Right ventricle myocardium inferior (tissue), 1 donor: ENCODE data around the gene TSHZ2. TPM values are rescaled to one million over a fixed set of nuclear protein-coding genes. Genes with fewer than 3 reads are reported as not detected.
"Not testable (repeated sequence)": the region's sequence is repeated elsewhere in the genome, so short reads cannot be mapped to it uniquely, and the experiment has no call there.

Source experiments
- ATAC-seq: fragments of 200-7000 bp; cut with Tn5 transposase; one replicate; pipeline ENCODE4 v1.9.1; 2020; ENCODE audit warnings: mild to moderate bottlenecking, moderate library complexity
- DNase-seq: peaks from one replicate; pipeline ENCODE4 v3.0.0; 2021; ENCODE audit errors: missing footprints
- intact Hi-C: fragments of 100-400 bp; cut with DNase I; formaldehyde crosslinking; loops from one replicate; pipeline ENCODE4 v1.11.0; 2022
- total RNA-seq: library from RNA; stranded (reverse); fragmentation: NEBNext Ultra II Directional; extraction: Animal tissue kit (Norgen Biotek cat#: 25700); gene quantifications from one replicate; pipeline ENCODE4 v1.2.1, GENCODE V29; 2021
- donor health status: DM: no; HTN: yes; CAD: no; lungs with severe emphysema.

TSHZ2 gene
- total RNA-seq, 1 donor from 2014 or later, result 4.2 TPM

GRCh38 chr20:53323460-53323859 is 351.3 kb downstream of the TSHZ2 start:
- ATAC-seq, intact Hi-C loops, DNase-seq: not testable (repeated sequence)

DNA sequence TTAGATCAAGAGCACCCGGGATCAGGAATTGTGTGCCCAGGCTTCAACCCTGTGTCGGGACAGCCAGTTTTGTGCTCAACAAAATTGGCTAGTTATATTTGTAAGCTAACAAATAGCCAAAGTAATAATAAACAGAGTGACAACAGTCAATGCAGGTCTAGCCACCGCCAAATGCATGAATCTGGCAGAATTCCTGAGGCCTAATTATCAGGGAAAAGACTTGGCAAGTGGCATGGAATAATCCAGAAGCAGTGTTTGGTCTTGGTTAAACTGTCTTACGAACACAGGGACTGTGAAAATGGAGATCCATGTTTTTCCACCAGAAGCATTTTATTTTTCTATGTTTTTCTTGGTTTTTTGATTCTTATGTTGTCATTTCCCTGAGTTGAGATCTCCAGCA is 352.7 kb downstream of the TSHZ2 start:
- ATAC-seq (no peak), DNase-seq (no peak)
- intact Hi-C loops, result no loop called here

GRCh38 chr20:53328961-53329360 is 356.8 kb downstream of the TSHZ2 start:
- DNase-seq, result no peak
- intact Hi-C loops, result no loop called here
- ATAC-seq, result no peak

DNA sequence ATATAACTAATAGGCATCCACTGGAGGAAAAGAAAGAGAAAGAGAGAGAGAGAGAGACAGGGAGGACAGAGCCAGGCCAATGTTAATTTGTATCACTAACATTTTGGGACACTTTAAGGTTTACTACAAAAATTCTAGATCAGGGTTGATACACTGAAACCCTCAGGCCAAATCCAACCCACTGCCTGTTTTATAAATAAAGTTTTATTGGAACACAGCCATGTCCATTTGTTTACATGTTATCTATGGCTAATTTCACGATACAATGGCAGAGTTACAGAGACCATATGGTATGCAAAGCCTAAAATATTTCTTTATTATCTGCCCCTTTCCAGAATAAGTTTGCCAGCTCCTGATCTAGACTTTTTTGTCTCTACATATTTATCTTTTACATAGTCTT is 357.6 kb downstream of the TSHZ2 start:
- no peak for DNase-seq
- ATAC-seq, result no peak
- intact Hi-C loops, result no loop called here

DNA sequence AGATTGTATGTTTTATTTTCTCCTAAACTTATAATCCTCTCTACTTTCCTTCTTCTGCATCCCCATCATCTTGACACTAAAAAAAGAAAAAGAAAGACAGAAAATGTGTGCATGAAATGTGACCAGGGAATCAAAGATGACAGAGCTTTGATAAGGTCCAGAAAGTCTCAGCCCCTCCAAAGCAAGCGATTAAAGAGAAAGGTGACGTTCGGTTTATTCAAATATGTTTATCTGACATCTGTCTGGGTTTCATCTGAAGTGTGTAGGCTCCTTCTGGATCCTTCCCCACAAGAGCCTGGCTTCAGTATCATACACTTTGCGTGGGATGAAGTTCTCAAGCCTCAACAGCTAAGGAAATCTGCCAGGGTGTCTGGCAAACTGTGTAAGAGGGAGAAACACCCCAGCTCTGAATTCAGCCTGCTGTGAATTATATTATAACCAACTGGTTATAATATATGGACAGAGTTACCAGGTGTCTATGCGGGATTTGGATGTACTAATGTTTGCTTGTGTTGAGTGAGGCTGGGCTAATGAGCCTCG is 358.5 kb downstream of the TSHZ2 start:
- DNase-seq (no peak), ATAC-seq (no peak)
- intact Hi-C loops, result no loop called here

- ATAC-seq (no peak), DNase-seq (no peak)
- intact Hi-C loops, result no loop called here
Measured at GRCh38 chr20:53331151-53331973, 359.2 kb downstream of the TSHZ2 start.

DNA sequence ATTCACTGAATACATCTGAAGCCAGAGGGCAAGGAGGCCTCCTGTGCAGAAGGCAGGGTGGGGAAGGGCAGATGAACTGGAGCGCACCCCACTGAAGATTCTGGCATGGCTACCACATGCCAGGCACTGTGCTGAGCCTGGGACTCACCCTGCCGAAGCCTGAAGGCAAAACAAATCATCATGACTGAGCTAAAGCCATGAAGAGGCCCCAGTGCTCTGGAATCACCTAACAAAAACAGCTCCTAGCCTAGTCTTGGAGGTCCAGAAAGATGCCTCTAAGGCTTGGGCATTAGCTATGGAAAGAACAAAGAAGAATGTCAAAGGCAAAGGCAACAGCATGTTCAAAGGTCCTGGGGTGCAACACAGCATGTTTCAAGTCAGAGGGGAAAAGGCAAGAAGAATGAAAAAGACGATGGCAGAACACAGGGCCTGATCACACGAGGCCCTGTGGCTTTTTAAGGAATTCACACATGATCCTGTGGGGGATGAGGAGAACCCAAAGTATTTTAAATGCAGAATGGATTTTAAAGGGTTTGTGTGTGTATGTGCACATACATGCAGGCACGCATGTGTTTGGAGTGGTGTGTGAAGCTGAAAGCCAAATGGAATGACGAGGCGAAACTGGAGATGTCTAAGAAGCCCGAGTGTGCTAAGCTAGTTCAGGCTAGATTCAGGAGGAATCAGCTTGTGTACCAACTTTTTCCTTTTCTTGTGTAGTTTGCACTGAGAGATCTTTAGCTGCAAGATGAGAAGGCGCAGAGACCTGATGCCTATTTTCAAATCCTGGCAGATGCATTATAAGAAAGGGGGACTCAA is 360.1 kb downstream of the TSHZ2 start:
- ATAC-seq, result no peak
- no peak for DNase-seq
- intact Hi-C loops, result no loop called here

DNA sequence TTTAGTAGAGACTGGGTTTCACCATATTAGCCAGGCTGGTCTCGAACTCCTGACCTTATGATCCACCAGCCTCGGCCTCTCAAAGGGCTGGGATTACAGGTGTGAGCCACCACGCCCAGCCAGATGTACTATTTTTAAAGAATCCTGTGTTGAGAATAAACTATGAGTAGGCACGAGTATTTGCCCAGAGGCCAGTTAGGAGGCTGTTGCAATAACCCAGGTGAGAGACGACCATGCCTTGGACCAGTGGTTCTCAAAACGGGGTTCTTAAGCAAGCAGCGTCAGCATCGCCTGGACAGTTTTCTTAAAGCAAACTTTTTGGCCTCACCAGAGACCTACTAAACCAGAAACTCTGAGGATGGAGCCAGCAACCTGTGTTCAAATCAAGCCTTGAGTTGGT is 362.7 kb downstream of the TSHZ2 start:
- no peak for ATAC-seq
- no peak for DNase-seq
- intact Hi-C loops, result no loop called here

DNA sequence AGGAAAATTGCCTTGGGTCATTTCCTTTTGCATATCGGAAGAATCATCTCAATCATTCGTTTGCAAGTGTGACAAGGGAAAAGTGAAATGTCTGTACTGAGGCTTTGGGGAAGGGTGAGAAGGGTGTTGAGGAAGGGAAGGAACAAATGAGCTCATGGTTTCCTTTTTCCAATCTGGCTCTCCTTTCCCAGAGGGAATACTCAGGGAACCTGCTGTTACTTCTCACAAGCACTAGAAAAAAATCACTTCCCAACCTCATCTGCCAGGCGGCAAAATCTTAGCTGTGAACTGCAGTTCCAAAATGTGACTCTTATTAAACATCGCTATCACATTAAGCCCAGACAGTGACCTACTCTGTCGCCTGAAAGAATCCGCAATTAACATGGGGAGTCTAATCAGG is 363.4 kb downstream of the TSHZ2 start:
- peak; percentile 75 for ATAC-seq
- intact Hi-C loops, result no loop called here
- DNase-seq, result no peak

DNA sequence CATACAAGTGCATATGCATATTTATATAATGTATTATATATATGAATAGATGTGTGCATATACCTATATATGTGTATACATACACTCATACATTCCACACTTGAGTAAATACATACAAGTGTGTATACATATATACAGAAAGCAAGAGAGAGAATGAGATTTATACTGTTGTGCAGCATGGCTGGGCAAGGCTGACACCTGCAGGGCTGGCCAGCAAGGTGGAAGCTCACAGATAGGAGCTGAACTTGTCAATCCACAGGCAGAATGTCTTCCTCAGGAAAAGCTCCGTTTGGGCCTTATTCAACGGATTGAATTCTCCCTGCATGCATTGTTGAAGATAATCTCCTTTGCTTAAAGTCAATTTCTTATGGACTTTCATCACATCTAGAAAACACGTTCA is 364.7 kb downstream of the TSHZ2 start:
- ATAC-seq (no peak), DNase-seq (no peak)
- intact Hi-C loops, result no loop called here

DNA sequence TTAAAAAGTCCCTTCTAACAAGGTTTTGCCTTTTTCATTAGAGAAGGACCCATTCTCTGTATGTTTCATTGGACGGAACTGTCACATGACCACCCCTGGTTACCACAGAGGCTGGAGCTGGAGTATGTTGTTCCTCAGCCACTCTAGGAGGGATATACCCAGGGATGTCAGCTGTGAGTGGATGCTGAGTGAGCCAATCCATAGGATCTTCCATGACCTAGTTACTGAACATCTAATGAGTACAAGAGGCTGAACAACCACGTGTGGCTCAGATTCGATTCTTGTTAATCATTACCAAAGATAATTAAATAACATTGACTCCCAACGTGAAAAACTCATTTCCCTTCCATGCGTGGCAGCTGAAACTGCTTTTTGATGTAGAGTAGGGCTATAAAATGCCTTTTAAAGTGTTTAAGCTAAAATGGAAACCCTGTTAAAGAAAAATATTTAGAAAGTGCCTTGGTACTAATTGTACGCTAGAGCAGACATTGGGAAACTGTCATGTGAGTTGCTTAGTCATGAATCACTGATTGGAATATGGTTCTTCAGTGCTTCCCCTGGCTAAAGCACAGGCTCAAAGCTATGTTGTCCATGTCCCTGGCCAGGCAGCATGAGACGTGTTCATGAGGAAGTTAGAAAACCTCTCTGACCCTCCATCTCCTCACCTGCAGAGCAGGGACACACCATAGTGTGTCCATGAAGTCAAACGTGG is 365.4 kb downstream of the TSHZ2 start:
- DNase-seq, result no peak
- no peak for ATAC-seq
- intact Hi-C loops, result no loop called here

DNA sequence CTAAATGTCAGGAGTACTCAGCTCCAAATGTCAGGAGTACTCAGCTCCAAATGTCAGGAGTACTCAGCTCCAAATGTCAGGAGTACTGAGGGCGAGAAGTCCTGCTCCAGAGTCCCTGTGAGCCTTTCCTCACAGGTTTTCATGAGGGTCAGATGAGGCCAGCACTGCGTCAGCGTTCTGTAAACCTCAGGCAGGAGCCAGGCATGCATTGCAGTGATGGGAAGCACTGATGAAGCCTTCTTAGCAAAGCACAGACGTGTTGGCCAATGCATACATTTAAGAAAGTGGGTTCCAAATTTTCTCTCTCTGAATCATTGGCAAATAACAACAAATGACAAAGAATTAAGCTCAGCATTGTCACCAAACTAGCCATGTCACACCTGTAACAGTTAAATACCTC is 366.6 kb downstream of the TSHZ2 start:
- no peak for DNase-seq
- intact Hi-C loops, result no loop called here
- no peak for ATAC-seq

- no peak for ATAC-seq
- intact Hi-C loops, result no loop called here
- DNase-seq, result no peak
Measured at GRCh38 chr20:53342429-53342828, 370.3 kb downstream of the TSHZ2 start.

DNA sequence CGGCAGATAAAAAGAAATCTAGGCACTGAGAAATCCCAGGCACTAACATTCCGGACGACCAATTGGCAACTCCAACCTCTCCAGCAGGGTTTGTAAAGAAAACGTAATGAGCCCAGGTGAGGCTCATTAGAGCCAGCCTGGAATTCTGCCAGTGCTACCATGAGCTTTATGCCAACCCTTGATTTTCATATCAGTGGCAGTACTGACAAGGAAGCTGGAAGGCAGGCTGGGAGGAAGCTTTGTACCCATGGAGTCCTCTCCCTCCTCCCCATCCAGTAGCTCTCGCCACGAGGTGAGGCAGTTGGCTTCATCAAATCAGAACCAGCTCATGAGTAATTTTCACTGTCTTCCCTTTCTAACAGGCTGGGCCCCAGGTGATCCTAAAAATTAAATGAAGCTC is 371.3 kb downstream of the TSHZ2 start:
- DNase-seq (no peak), ATAC-seq (no peak)
- intact Hi-C loops, result no loop called here

- DNase-seq (no peak), ATAC-seq (no peak)
- intact Hi-C loops, result no loop called here
Measured at GRCh38 chr20:53344891-53345290, 372.7 kb downstream of the TSHZ2 start.

DNA sequence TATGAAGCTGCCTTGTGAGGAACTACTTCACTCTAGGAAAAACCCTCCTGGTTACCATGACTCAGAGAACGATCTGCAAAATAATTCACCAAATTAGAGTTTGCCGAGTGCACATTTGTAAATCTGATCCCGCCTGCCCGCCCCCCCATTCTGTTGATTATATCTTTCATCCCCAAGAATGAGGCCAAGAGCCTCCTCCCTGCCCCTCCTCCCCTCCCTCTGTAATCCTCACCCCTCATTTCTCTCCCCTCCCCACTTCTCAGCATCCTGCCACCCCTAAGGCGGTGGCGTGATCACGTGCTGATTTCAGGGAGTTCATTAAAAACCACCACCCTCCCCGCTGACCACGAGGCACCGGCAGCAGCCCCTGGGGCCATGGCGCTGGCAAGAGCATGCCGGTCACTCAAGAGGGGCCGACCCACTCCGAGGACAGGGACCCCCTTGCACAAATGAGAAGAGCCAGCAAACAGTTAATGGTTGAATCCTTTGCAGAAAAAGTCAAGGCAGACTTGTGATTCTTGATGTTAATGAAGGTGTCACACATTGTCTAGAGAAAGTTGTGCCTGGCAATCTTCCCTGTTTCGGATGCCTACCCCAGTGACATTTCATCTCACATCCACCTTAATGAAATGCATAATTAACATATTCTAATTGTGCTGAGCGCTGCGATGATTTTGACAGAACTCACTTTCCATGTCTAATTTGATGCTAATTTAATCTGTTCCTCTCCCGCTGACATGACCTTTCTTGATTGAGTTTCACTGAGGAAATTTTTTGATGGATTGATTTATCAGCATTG is 373.6 kb downstream of the TSHZ2 start:
- no peak for DNase-seq
- ATAC-seq, result no peak
- intact Hi-C loops, result no loop called here

- intact Hi-C loops, result no loop called here
- no peak for DNase-seq
- no peak for ATAC-seq
Measured at GRCh38 chr20:53346335-53346648, 374.1 kb downstream of the TSHZ2 start.

GRCh38 chr20:53349730-53350129 is 377.6 kb downstream of the TSHZ2 start:
- no peak for ATAC-seq
- intact Hi-C loops, result no loop called here

More at GRCh38 chr20:53349730-53350129, 377.6 kb downstream of the TSHZ2 start:
- DNase-seq, result no peak
